Esophagus muscularis mucosa (tissue), 4 donors: ENCODE measurements around the gene EDC4. TPM values are rescaled to one million over a fixed set of nuclear protein-coding genes. Genes with fewer than 3 reads are reported as not detected.
A peak's percentile ranks its signal among the peaks of the same experiment; 100 is the strongest.

Experiments
- DNase-seq: peaks from one replicate; pipeline ENCODE4 v3.0.0-alpha.2; 2017; ENCODE audit errors: extremely low spot score
- H3K27ac ChIP-seq, 4 donors: fragments of 200-600 bp; sonication (generic); replicated peaks in 1 of 4; 1 replicate in 3 of 4; 2 replicates in 1 of 4; pipeline ENCODE4 v1.5.1; 2016 to 2019; ENCODE audit warnings: mild to moderate bottlenecking in 1 of 4
- H3K27me3 ChIP-seq, 4 donors: fragments of 200-600 bp; sonication (generic); one replicate each; pipeline versions ENCODE4 v1.5.1 to v1.6.0; 2016 to 2019
- H3K36me3 ChIP-seq, 4 donors: fragments of 200-600 bp; sonication (generic); one replicate each; pipeline ENCODE4 v1.5.1; 2016 to 2019
- H3K4me1 ChIP-seq, 4 donors: fragments of 200-600 bp; sonication (generic); one replicate each; pipeline ENCODE4 v1.5.1; 2016 to 2019
- H3K4me3 ChIP-seq, 4 donors: fragments of 200-600 bp; sonication (generic); 1 replicate in 2 of 4; 2 replicates in 2 of 4; pipeline ENCODE4 v1.5.1; 2016 to 2019; ENCODE audit warnings: mild to moderate bottlenecking in 4 of 4, moderate library complexity in 1 of 4
- H3K9me3 ChIP-seq, 4 donors: fragments of 200-600 bp; sonication (generic); 1 replicate in 3 of 4; 2 replicates in 1 of 4; pipeline ENCODE4 v1.5.1; 2016 to 2019
- CTCF ChIP-seq, 3 experiments: fragments of 200-600 bp in 2 of 3; fragments of 450-650 bp in 1 of 3; sonication (generic) in 2 of 3; IDR thresholded peaks; one replicate each; pipeline ENCODE4 v1.5.1; 2017 to 2019; ENCODE audit warnings: antibody characterized with exemption in 3 of 3, mild to moderate bottlenecking in 2 of 3, moderate library complexity in 1 of 3
- EP300 ChIP-seq: sonication (generic); formaldehyde crosslinking; IDR thresholded peaks from one replicate; pipeline ENCODE4 v1.6.1; 2017; ENCODE audit warnings: antibody characterized with exemption
- POLR2A ChIP-seq: fragments of 450-650 bp; IDR thresholded peaks from one replicate; pipeline ENCODE4 v1.6.1; 2017; ENCODE audit warnings: antibody characterized with exemption, moderate library complexity, mild to moderate bottlenecking, low read depth
- POLR2AphosphoS5 ChIP-seq, 2 donors: sonication (generic); formaldehyde crosslinking; IDR thresholded peaks; one replicate each; pipeline ENCODE4 v1.6.1; 2017; ENCODE audit warnings: antibody characterized with exemption in 2 of 2
- WGBS: methylation state at CpG from one replicate; pipeline ENCODE4 v1.1.5; 2018; 5-methylcytosine and 5-hydroxymethylcytosine counted together
- intact Hi-C: fragments of 100-400 bp; cut with DNase I; formaldehyde crosslinking; loops from one replicate; pipeline ENCODE4 v1.15.1; 2023
- total RNA-seq, 4 donors: library from RNA; depleted of rRNA; stranded (reverse); fragments of >200 nt; gene quantifications; one replicate each; pipeline versions ENCODE4 v1.1.0 to v1.2.1, GENCODE V29; 2016

EDC4 gene
- total RNA-seq, 4 donors from 2014 or later, result 49.9 to 70.9 (median 52.0) TPM

DNA sequence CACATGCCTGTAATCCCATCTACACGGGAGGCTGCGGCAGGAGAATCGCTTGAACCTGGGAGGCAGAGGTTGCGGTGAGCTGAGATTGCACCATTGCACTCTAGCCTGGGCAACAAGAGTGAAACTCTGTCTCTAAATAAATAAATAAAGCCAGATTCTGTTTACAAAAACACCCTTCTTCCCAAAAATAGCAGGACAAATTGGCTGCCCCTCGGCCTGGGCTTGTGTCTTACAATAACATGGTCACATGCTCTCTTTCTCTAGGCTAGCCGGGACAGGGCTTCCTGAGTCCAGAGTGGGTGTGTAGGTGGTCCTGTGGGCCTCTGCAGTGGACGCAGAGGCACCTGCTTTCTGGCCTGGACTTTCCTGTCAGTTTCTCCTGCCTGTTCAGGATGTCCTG is 3.2 kb upstream of the EDC4 start:
- intact Hi-C loops, result loop anchor here (5.0 kb wide), 1 partner anchor 52 kb away; no protein-coding TSS in a partner anchor

GRCh38 chr16:67871256-67871655 is 1.6 kb upstream of the EDC4 start:
- Histone ChIP-seq H3K4me1 (peaks cover 26 to 44% (median 35%) of the 10 kb centered on the region in 4 donors), H3K27me3 (no peaks in the 10 kb centered on the region), H3K27ac (no peak overlapping the region), H3K36me3 (peaks cover 28 to 69% (median 61%) of the 10 kb centered on the region in 4 donors), H3K9me3 (no peaks in the 10 kb centered on the region), H3K4me3 (no peak overlapping the region)
- TF ChIP-seq POLR2A, result no peak
- no peak for TF ChIP-seq POLR2AphosphoS5 (IDR thresholded peaks at IDR 0.05)
- TF ChIP-seq CTCF (IDR thresholded peaks at IDR 0.05), result no peak
- TF ChIP-seq EP300, result no peak
- intact Hi-C loops, result loop anchor here (5.0 kb wide), 1 partner anchor 54 kb away; no protein-coding TSS in a partner anchor
- WGBS, result 88% methylated on average over 2 of the region's 3 CpGs
- DNase-seq, result no peak

More for the DNA sequence above, 3.2 kb upstream of the EDC4 start:
- Histone ChIP-seq H3K36me3 (peaks cover 31 to 73% (median 68%) of the 10 kb centered on the region in 4 donors), H3K4me3 (no peak overlapping the region), H3K4me1 (peaks cover 17 to 37% (median 21%) of the 10 kb centered on the region in 4 donors), H3K9me3 (no peaks in the 10 kb centered on the region), H3K27me3 (no peaks in the 10 kb centered on the region), H3K27ac (no peak overlapping the region)
- TF ChIP-seq EP300 (no peak), POLR2AphosphoS5 (IDR thresholded peaks at IDR 0.05) (no peak), CTCF (IDR thresholded peaks at IDR 0.05) (no peak), POLR2A (no peak)
- DNase-seq, result no peak
- 81% methylated on average over 7 of the region's 7 CpGs for WGBS

- Histone ChIP-seq H3K36me3 (peaks cover 27 to 69% (median 61%) of the 10 kb centered on the region in 4 donors), H3K9me3 (no peaks in the 10 kb centered on the region), H3K4me3 (peak overlapping the region; percentile 87 to 100 (median 96)), H3K27me3 (no peaks in the 10 kb centered on the region), H3K27ac (peak overlapping the region; percentile 83 to 91 (median 88)), H3K4me1 (peaks cover 26 to 49% (median 36%) of the 10 kb centered on the region in 4 donors)
- intact Hi-C loops, result loop anchor here (5.0 kb wide), 1 partner anchor 55 kb away; no protein-coding TSS in a partner anchor
- no peak for TF ChIP-seq EP300
- no peak for DNase-seq
- WGBS, result 75% methylated on average over 2 of the region's 2 CpGs
Measured at GRCh38 chr16:67872131-67872630, 671 bp upstream of the EDC4 start.

- DNase-seq, result no peak
- Histone ChIP-seq H3K4me3 (peak overlapping the region; percentile 87 to 100 (median 96)), H3K36me3 (peaks cover 31 to 69% (median 61%) of the 10 kb centered on the region in 4 donors), H3K27ac (peak overlapping the region; percentile 83 to 91 (median 88)), H3K27me3 (no peaks in the 10 kb centered on the region), H3K4me1 (peaks cover 26 to 49% (median 36%) of the 10 kb centered on the region in 4 donors), H3K9me3 (no peaks in the 10 kb centered on the region)
- intact Hi-C loops, result loop anchor here (5.0 kb wide), 1 partner anchor 56 kb away; no protein-coding TSS in a partner anchor
- TF ChIP-seq EP300 (no peak), POLR2A (no peak), CTCF (IDR thresholded peaks at IDR 0.05) (no peak), POLR2AphosphoS5 (IDR thresholded peaks at IDR 0.05) (no peak)
- WGBS, result 14% methylated on average over 23 of the region's 23 CpGs
Measured at GRCh38 chr16:67873435-67874370, 851 bp downstream of the EDC4 start.

GRCh38 chr16:67874372-67874771 is 1.5 kb downstream of the EDC4 start:
- TF ChIP-seq EP300 (no peak), CTCF (IDR thresholded peaks at IDR 0.05) (no peak), POLR2A (no peak), POLR2AphosphoS5 (IDR thresholded peaks at IDR 0.05) (no peak)
- Histone ChIP-seq H3K9me3 (no peaks in the 10 kb centered on the region), H3K4me1 (peaks cover 26 to 46% (median 36%) of the 10 kb centered on the region in 4 donors), H3K36me3 (peaks cover 35 to 69% (median 61%) of the 10 kb centered on the region in 4 donors), H3K27ac (no peak overlapping the region), H3K4me3 (peak overlapping the region; percentile 87 to 100 (median 96)), H3K27me3 (no peaks in the 10 kb centered on the region)
- no peak for DNase-seq
- intact Hi-C loops, result loop anchor here (5.0 kb wide), 1 partner anchor 57 kb away; no protein-coding TSS in a partner anchor
- WGBS, result 46% methylated on average over 3 of the region's 3 CpGs
